Neuronal stem cell (in vitro differentiated cells): ENCODE results near the gene ZNF718.

ENCODE experiments used
- DNase-seq: peaks from one replicate; pipeline ENCODE4 v3.0.0-alpha.2; 2013; ENCODE audit warnings: low spot score
- H2AFZ ChIP-seq: one replicate; pipeline ENCODE4 v1.6.1; 2013; ENCODE audit warnings: mild to moderate bottlenecking, low read length, inconsistent platforms
- H2AK5ac ChIP-seq: 2 replicates; pipeline ENCODE4 v1.6.1; 2013; ENCODE audit warnings: low read depth, mild to moderate bottlenecking, inconsistent platforms, low read length, moderate library complexity, mixed read lengths
- H2BK120ac ChIP-seq: 2 replicates; pipeline ENCODE4 v1.6.1; 2013; ENCODE audit warnings: low read depth, mild to moderate bottlenecking, inconsistent platforms, low read length, moderate library complexity, mixed read lengths
- H2BK12ac ChIP-seq: one replicate; pipeline ENCODE4 v1.6.1; 2013; ENCODE audit warnings: low read length, inconsistent platforms
- H2BK15ac ChIP-seq: 2 replicates; pipeline ENCODE4 v1.6.1; 2013; ENCODE audit warnings: mild to moderate bottlenecking, low read length, inconsistent platforms, mixed read lengths
- H2BK5ac ChIP-seq: one replicate; pipeline ENCODE4 v1.6.1; 2013; ENCODE audit warnings: inconsistent platforms, mild to moderate bottlenecking, low read length, moderate library complexity
- H3K14ac ChIP-seq: one replicate; pipeline ENCODE4 v1.6.1; 2013; ENCODE audit warnings: low read length, inconsistent platforms
- H3K18ac ChIP-seq: 2 replicates; pipeline ENCODE4 v1.6.1; 2013; ENCODE audit warnings: low read length, inconsistent platforms
- H3K23ac ChIP-seq: 2 replicates; pipeline ENCODE4 v1.6.1; 2013; ENCODE audit warnings: low read depth, mild to moderate bottlenecking, mixed read lengths, low read length, inconsistent platforms; ENCODE audit not compliant: poor library complexity
- H3K27ac ChIP-seq: replicated peaks from 3 replicates; pipeline ENCODE4 v1.5.1; 2013; ENCODE audit warnings: low read length, inconsistent platforms
- H3K27me3 ChIP-seq, 3 experiments: 2 replicates each; pipeline ENCODE4 v1.6.1; 2013; ENCODE audit warnings: low read length in 3 of 3, mild to moderate bottlenecking in 2 of 3, inconsistent platforms in 1 of 3, low read depth in 1 of 3, mixed read lengths in 1 of 3, moderate library complexity in 1 of 3; ENCODE audit not compliant: control insufficient read depth in 3 of 3, insufficient read depth in 3 of 3
- H3K36me3 ChIP-seq, 2 donors: replicated peaks in 1 of 2; 2 replicates each; pipeline ENCODE4 v1.6.1; 2013; ENCODE audit warnings: low read length in 2 of 2; ENCODE audit not compliant: control insufficient read depth in 2 of 2, insufficient read depth in 2 of 2
- H3K4ac ChIP-seq: 2 replicates; pipeline ENCODE4 v1.6.1; 2013; ENCODE audit warnings: inconsistent platforms, mild to moderate bottlenecking, low read length, moderate library complexity
- H3K4me1 ChIP-seq, 2 donors: 1 replicate in 1 of 2; 2 replicates in 1 of 2; pipeline ENCODE4 v1.6.1; 2013; ENCODE audit warnings: low read length in 2 of 2, low read depth in 1 of 2; ENCODE audit not compliant: control insufficient read depth in 2 of 2, insufficient read depth in 1 of 2
- H3K4me2 ChIP-seq: one replicate; pipeline ENCODE4 v1.6.1; 2013; ENCODE audit warnings: mild to moderate bottlenecking, low read length, inconsistent platforms; ENCODE audit not compliant: insufficient read depth, poor library complexity, severe bottlenecking
- H3K4me3 ChIP-seq, 2 donors: 2 replicates each; pipeline ENCODE4 v1.5.1; 2013; ENCODE audit warnings: low read length in 2 of 2, mild to moderate bottlenecking in 2 of 2, inconsistent platforms in 1 of 2, moderate library complexity in 1 of 2
- H3K79me1 ChIP-seq: one replicate; pipeline ENCODE4 v1.6.1; 2013; ENCODE audit warnings: low read depth, mild to moderate bottlenecking, inconsistent platforms, low read length, moderate library complexity
- H3K9ac ChIP-seq: one replicate; pipeline ENCODE4 v1.6.1; 2013; ENCODE audit warnings: mild to moderate bottlenecking, low read depth, low read length, inconsistent platforms; ENCODE audit not compliant: poor library complexity
- H3K9me3 ChIP-seq, 2 donors: replicated peaks in 1 of 2; 2 replicates each; pipeline versions ENCODE3 to v1.6.1; 2013; ENCODE audit warnings: low read length in 2 of 2, mild to moderate bottlenecking in 2 of 2, inconsistent platforms in 1 of 2, low read depth in 1 of 2, mixed read lengths in 1 of 2, moderate library complexity in 1 of 2; ENCODE audit not compliant: control insufficient read depth in 2 of 2, insufficient read depth in 1 of 2
- H4K8ac ChIP-seq: one replicate; pipeline ENCODE4 v1.6.1; 2013; ENCODE audit warnings: low read depth, mild to moderate bottlenecking, inconsistent platforms, low read length, moderate library complexity
- H4K91ac ChIP-seq: one replicate; pipeline ENCODE4 v1.6.1; 2013; ENCODE audit warnings: low read length, low read depth, mild to moderate bottlenecking, inconsistent platforms; ENCODE audit not compliant: poor library complexity
- WGBS, 2 donors: extraction: QIAGEN DNeasy Blood & Tissue Kit; methylation state at CpG; one replicate each; pipeline ENCODE4 v1.1.7; 2013; ENCODE audit warnings: missing lambda C conversion rate in 2 of 2, mixed read lengths in 1 of 2; ENCODE audit not compliant: insufficient read length in 2 of 2, insufficient replicate concordance in 1 of 2; ENCODE audit errors: extremely low coverage in 2 of 2; 5-methylcytosine and 5-hydroxymethylcytosine counted together

Gene ZNF718

GRCh38 chr4:113732-114131, 10.6 kb upstream of the ZNF718 start:
- no peak overlapping the region for H4K8ac ChIP-seq
- H3K9ac ChIP-seq, result no peak overlapping the region
- no peak overlapping the region for H3K14ac ChIP-seq
- H3K27me3 ChIP-seq, result peaks cover 0 to 35% (median 8%) of the 10 kb centered on the region in 3 experiments
- H2AK5ac ChIP-seq, result no peak overlapping the region
- H2BK12ac ChIP-seq, result no peak overlapping the region
- peaks cover 0 to 17% of the 10 kb centered on the region in 2 donors for H3K9me3 ChIP-seq
- WGBS, 2 donors, result no CpG with 5 or more reads among the region's 2 CpGs
- H2AFZ ChIP-seq, result no peak overlapping the region
- no peak overlapping the region for H2BK5ac ChIP-seq
- H3K36me3 ChIP-seq, result no peaks in the 10 kb centered on the region
- H4K91ac ChIP-seq, result no peak overlapping the region
- H3K18ac ChIP-seq, result no peak overlapping the region
- H3K4me2 ChIP-seq, result no peak overlapping the region
- no peak overlapping the region for H2BK120ac ChIP-seq
- H3K79me1 ChIP-seq, result no peaks in the 10 kb centered on the region
- no peak overlapping the region for H3K23ac ChIP-seq
- no peak overlapping the region for H3K27ac ChIP-seq
- no peak overlapping the region for H3K4ac ChIP-seq
- no peak overlapping the region for H2BK15ac ChIP-seq
- DNase-seq, result no peak
- H3K4me3 ChIP-seq, result no peak overlapping the region
- no peaks in the 10 kb centered on the region for H3K4me1 ChIP-seq

DNA sequence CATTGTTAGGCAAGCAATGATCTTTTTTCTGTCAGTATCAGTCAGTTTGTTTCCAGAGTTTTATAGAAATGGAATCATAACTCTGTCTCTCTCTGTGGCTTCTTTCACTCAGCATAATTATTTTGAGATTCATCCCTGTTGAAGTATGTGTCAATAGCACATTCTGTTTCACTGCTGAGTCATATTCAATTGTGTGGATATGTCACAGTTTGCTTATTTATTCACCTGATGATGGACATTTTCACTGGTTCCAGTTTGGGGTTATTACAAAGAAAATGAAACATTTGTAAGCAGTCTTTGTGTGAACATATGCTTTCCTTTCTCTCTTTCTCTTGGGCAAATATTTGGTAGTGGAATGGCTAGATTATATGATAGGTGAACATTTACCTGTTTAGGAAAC, 10.2 kb upstream of the ZNF718 start:
- Histone ChIP-seq H3K4me1 (no peaks in the 10 kb centered on the region), H3K9me3 (peaks cover 0 to 13% of the 10 kb centered on the region in 2 donors), H3K14ac (no peak overlapping the region), H2AK5ac (no peak overlapping the region), H3K79me1 (no peaks in the 10 kb centered on the region), H2AFZ (no peak overlapping the region), H2BK12ac (no peak overlapping the region), H3K4me2 (no peak overlapping the region), H3K18ac (no peak overlapping the region), H3K27me3 (peaks cover 0 to 31% (median 5%) of the 10 kb centered on the region in 3 experiments), H3K9ac (no peak overlapping the region), H2BK120ac (no peak overlapping the region), H3K36me3 (no peaks in the 10 kb centered on the region), H2BK15ac (no peak overlapping the region), H4K8ac (no peak overlapping the region), H3K4me3 (no peak overlapping the region), H3K27ac (no peak overlapping the region), H3K4ac (no peak overlapping the region), H4K91ac (no peak overlapping the region), H3K23ac (no peak overlapping the region), H2BK5ac (no peak overlapping the region)
- DNase-seq, result no peak

- Histone ChIP-seq H3K27ac (no peak overlapping the region), H4K91ac (no peak overlapping the region), H3K27me3 (peaks cover 0 to 8% (median 0%) of the 10 kb centered on the region in 3 experiments), H2AFZ (no peak overlapping the region), H3K4me2 (no peak overlapping the region), H3K9ac (no peak overlapping the region), H3K79me1 (no peaks in the 10 kb centered on the region), H2BK12ac (no peak overlapping the region), H2BK120ac (no peak overlapping the region), H2BK5ac (no peak overlapping the region), H3K18ac (no peak overlapping the region), H4K8ac (no peak overlapping the region), H3K23ac (no peak overlapping the region), H3K4ac (no peak overlapping the region), H3K14ac (no peak overlapping the region), H2BK15ac (no peak overlapping the region), H3K36me3 (no peaks in the 10 kb centered on the region), H3K9me3 (peaks cover 0 to 11% of the 10 kb centered on the region in 2 donors), H2AK5ac (no peak overlapping the region), H3K4me1 (no peaks in the 10 kb centered on the region), H3K4me3 (no peak overlapping the region)
- DNase-seq, result no peak
- no CpG with 5 or more reads among the region's 1 CpG for WGBS, 2 donors
Measured at GRCh38 chr4:116499-116898, 7.8 kb upstream of the ZNF718 start.

- Histone ChIP-seq H2BK15ac (no peak overlapping the region), H4K91ac (no peak overlapping the region), H4K8ac (no peak overlapping the region), H3K9ac (no peak overlapping the region), H2BK12ac (no peak overlapping the region), H3K4me3 (no peak overlapping the region), H2AK5ac (no peak overlapping the region), H2BK120ac (no peak overlapping the region), H3K27ac (no peak overlapping the region), H2BK5ac (no peak overlapping the region), H3K4me1 (peaks cover 0 to under 1% of the 10 kb centered on the region in 2 donors), H3K14ac (no peak overlapping the region), H2AFZ (peak overlapping the region; percentile 43), H3K9me3 (peaks cover 0 to 17% of the 10 kb centered on the region in 2 donors), H3K4ac (no peak overlapping the region), H3K4me2 (no peak overlapping the region), H3K23ac (no peak overlapping the region), H3K18ac (no peak overlapping the region), H3K27me3 (no peaks in the 10 kb centered on the region), H3K36me3 (peaks cover 0 to 2% of the 10 kb centered on the region in 2 donors), H3K79me1 (peaks cover 2% of the 10 kb centered on the region)
- no peak for DNase-seq
- no CpG with 5 or more reads among the region's 5 CpGs for WGBS, 2 donors
Measured at GRCh38 chr4:120616-121015, 3.7 kb upstream of the ZNF718 start.
